Right ventricle myocardium superior (tissue), 1 donor: ENCODE measurements around the gene PCBP3. TPM values are rescaled to one million over a fixed set of nuclear protein-coding genes. Genes with fewer than 3 reads are reported as not detected.
"Not testable (repeated sequence)": the region's sequence is repeated elsewhere in the genome, so short reads cannot be mapped to it uniquely, and the experiment has no call there.

Source experiments
- ATAC-seq: fragments of 200-7000 bp; cut with Tn5 transposase; one replicate; pipeline ENCODE4 v1.9.1; 2020; ENCODE audit warnings: mild to moderate bottlenecking; ENCODE audit not compliant: poor library complexity
- DNase-seq: peaks from one replicate; pipeline ENCODE4 v3.0.0-alpha.2; 2020
- intact Hi-C: fragments of 100-400 bp; cut with DNase I; formaldehyde crosslinking; loops from one replicate; pipeline ENCODE4 v1.11.2; 2022
- total RNA-seq: library from RNA; stranded (reverse); fragmentation: NEBNext Ultra II Directional; extraction: Animal tissue kit (Norgen Biotek cat#: 25700); gene quantifications from one replicate; pipeline ENCODE4 v1.2.1, GENCODE V29; 2021
- donor health status: DM: no; HTN: yes; CAD: no; lungs with severe emphysema.

Gene PCBP3
- total RNA-seq, 1 donor from 2014 or later: 2.0 TPM

GRCh38 chr21:45943630-45944540 is 300.4 kb downstream of the PCBP3 start:
- no peak for DNase-seq
- intact Hi-C loops: no loop called here
- ATAC-seq: no peak

GRCh38 chr21:45944601-45945000 is 301.1 kb downstream of the PCBP3 start:
- peak; percentile 34 for DNase-seq

GRCh38 chr21:45945066-45945867 is 301.7 kb downstream of the PCBP3 start:
- ATAC-seq (no peak), DNase-seq (peak; percentile 35)
- intact Hi-C loops: no loop called here

More at GRCh38 chr21:45944601-45945000, 301.1 kb downstream of the PCBP3 start:
- ATAC-seq: no peak
- intact Hi-C loops: no loop called here

GRCh38 chr21:45945868-45946210 is 302.3 kb downstream of the PCBP3 start:
- ATAC-seq (no peak), DNase-seq (peak; percentile 30)
- intact Hi-C loops: no loop called here

DNA sequence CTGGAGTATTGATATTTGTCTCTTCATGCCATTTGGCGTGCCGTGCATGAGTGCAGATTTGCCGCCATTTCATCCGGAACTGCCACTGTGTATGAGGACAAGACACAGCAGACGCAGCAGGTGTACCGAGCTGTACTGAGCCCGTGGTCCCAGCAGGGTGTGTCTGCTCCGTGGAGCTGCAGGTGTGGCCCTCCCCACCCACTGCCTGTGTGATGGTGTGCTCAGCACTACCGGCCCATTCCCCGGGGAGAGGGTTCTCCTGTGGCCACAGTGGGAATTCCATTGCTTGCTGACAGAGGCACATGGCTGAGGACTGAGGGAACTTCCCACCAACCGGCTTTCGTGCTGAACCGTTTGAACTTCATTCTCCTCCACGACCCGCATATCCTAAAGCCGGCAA is 303.8 kb downstream of the PCBP3 start:
- ATAC-seq: no peak
- intact Hi-C loops: no loop called here
- peak; percentile 24 for DNase-seq

DNA sequence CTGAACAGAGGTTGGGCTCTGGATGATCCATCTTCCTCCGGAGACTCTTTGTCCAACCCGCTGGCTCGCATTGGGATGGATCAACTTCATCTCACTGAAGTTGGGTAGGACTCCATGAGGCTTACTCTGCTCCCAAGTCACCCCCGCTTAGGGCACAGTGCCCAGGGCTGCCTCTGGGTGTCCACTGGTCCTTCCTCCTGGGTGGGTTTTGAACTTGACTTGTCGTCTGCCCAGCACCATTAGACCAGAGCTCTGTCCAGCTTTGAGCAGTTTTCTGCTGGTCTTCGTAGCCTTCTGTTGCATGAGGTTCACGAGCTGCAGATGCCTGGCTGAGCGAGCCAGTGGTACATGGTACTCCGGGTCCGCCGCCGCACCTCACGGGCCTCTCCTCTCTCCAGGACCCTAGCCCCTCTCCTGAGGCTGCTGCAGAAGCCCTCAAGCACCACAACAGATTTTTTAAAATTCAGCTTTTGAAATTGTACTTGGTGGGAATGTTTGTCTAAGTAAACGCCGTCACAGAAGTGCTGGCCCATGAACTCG is 304.3 kb downstream of the PCBP3 start:
- ATAC-seq (no peak), DNase-seq (peak; percentile 37)
- intact Hi-C loops: no loop called here

DNA sequence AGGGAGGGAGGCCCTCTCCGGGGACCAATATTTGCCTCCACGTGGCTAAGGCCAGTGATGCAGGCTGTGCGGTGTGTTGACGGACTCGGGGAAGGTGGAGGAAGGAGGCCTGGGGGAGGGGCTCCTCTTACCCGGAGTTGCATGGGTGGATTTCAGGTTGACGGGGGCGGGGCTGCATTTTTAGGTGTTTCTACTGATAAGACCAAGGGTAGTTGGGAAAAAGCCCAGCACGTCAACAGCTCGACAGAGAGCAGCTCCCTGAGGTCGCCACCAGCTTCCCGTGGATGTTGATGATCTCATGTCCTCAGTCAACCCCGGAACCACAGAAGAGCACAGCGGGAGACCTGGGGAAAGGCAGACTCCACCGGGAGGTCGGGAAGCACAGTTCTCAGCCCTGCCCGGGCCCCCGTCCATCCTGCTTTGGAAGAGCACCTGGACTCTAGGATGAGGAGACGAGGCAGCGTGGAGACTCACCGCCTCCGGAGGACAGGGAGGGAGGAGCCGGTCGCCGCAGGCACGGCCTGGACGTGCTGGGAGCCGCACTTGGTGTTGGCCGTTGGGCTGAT is 305.1 kb downstream of the PCBP3 start:
- peak; percentile 51 for DNase-seq
- intact Hi-C loops: no loop called here
- peak; percentile 12 for ATAC-seq

- peak; percentile 50 for DNase-seq
- no peak for ATAC-seq
- intact Hi-C loops: no loop called here
Observed at GRCh38 chr21:45949928-45950739, 306.6 kb downstream of the PCBP3 start.

GRCh38 chr21:45950740-45951515 is 307.4 kb downstream of the PCBP3 start:
- ATAC-seq: peak; percentile 50
- peak; percentile 68 for DNase-seq
- intact Hi-C loops: no loop called here

GRCh38 chr21:45951676-45952075 is 308.2 kb downstream of the PCBP3 start:
- intact Hi-C loops: no loop called here
- ATAC-seq (no peak), DNase-seq (peak; percentile 29)

DNA sequence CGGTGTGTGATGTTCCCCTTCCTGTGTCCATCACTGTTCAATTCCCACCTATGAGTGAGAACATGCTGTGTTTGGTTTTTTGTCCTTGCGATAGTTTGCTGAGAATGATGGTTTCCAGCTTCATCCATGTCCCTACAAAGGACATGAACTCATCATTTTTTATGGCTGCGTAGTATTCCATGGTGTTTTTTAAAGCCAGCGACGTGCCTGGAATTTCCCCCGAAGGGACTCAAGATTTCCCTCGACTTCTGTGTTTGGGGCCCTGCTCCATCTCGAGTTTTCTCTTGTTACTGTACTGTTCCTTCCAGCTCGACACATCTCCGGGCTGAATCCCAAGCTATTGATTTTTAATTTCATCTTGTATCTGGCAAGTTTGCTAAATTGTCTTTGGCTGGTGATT is 309.0 kb downstream of the PCBP3 start:
- DNase-seq, ATAC-seq, intact Hi-C loops: not testable (repeated sequence)

DNA sequence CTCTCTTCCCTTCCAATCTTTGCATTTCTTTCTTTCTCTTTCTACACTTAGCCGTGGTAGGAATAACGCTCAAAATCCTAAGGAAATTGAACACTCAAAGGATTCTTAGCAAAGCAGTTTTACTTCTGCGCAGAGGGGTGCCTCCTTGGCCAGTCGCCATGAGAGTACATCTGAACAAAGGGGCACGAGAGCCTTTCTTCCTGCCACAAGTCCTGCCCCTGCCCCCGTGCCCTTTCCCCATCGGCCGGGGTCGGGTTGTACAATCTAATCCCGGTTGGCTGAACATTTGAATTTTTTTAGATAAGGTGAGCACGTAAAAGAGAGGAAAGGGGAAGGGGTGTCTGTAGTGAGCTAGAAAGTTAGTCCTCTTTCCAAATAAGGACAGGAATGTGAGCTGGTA is 309.4 kb downstream of the PCBP3 start:
- DNase-seq: peak; percentile 42
- intact Hi-C loops: no loop called here

DNA sequence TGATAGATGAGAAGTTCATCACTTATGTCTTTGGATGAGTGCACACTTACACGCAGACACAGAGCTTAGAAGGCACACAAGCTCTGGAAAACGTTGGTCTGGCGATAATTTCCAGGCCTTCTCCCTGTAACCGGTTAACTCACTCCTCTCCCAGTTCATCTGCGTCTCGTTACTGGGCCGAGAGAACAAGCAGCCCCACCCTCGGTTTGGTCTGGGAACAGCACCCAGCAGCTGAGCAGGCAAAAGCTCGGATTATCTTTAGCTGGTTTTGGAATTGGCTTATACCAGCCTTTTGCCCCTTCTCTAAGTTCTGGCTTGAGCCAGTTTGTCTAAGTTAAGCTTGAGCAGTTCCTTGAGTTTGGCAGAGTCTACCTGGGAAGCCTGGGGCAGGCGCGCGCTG is 310.7 kb downstream of the PCBP3 start:
- ATAC-seq (peak; percentile 63), DNase-seq (peak; percentile 57)
- intact Hi-C loops: no loop called here

More for the DNA sequence above, 309.4 kb downstream of the PCBP3 start:
- ATAC-seq: no peak

GRCh38 chr21:45954921-45955320 is 311.4 kb downstream of the PCBP3 start:
- ATAC-seq (no peak), DNase-seq (no peak)
- intact Hi-C loops: no loop called here

- intact Hi-C loops: no loop called here
- DNase-seq: no peak
- ATAC-seq: no peak
Observed at GRCh38 chr21:45957551-45957950, 314.0 kb downstream of the PCBP3 start.

DNA sequence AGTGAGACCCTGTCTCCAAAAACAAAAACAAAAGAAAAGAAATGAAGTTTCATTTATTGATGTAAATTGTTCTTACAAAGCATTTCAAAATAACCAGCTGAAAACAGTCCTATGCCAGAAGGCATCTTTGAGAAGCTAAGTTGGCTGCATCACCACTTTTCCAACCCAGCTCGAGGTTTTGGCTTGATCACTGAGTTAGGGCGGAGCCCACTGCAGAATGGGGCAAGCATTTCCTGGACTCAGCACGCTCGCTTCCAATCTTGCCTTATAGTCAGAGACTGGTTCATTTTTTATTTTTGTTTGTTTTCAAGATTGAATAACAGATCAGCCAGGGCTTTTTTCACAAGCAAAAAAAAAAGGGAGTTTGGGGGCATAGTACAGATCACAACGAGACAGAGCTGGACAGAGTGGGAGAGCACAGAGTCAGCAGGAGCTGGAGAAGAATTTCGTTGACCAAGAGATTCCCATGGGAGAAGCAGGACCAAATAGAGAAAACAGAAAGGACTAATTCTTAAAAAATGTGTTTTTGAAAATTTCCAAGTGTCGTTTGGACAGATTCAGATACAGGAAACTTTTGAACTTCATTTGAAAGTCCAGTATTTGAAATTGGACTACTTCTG is 314.6 kb downstream of the PCBP3 start:
- DNase-seq: peak; percentile 67
- intact Hi-C loops: no loop called here

DNA sequence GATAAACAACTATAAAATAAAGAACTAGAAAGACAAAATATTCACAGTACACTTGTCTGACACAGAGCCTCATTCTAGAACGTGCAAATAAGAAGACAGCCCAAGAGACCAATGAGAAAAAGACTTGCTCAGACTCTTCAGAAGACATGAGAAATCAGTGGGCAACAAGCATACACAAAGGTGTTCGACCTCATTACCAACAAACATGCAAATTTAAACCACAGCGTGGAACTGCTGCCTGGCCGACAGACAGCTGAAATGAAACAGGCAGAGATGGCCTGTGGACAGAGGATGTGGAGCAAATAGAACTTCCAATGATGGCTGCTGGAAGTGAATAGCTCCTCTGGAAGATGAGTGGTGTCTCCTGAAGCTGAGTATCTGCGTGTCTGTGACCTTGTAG is 315.7 kb downstream of the PCBP3 start:
- no peak for ATAC-seq
- intact Hi-C loops: no loop called here
- DNase-seq: no peak

More for the DNA sequence above, 314.6 kb downstream of the PCBP3 start:
- ATAC-seq: peak; percentile 68
